GM19372 (cell line): Measurements from ENCODE around the gene CAMK2B.

Experiments
- ATAC-seq: cut with Tn5 transposase; IDR thresholded peaks from one replicate; pipeline ENCODE4 v1.9.1; 2021; ENCODE audit warnings: mild to moderate bottlenecking, low read depth, moderate library complexity; ENCODE audit not compliant: unreplicated experiment

CAMK2B gene

GRCh38 chr7:44331682-44332081, 6.3 kb upstream of the CAMK2B start:
- no peak for ATAC-seq

- ATAC-seq = no peak
Measured at GRCh38 chr7:44330331-44330730, 4.9 kb upstream of the CAMK2B start.

GRCh38 chr7:44329888-44330287, 4.5 kb upstream of the CAMK2B start:
- no peak for ATAC-seq

DNA sequence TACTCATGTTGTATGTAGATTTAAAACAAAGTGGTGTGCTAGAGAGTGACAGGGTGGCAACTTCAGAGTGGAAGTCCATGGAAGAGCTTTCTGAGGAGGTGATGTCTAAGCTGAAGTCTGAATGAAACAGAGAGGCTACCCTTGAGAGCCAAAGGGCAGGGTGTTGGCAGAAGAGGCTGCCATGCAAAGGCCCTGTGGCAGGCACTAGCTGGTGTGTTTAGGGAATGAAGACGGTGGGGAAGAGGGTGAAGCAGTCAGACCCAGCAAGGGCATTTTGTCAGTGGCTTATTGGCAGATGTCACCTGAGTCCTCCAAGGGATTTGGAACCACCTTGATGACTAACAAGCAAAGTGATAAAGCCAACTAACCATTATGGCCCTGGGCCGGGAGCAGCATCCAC, 3.7 kb upstream of the CAMK2B start:
- ATAC-seq = no peak

DNA sequence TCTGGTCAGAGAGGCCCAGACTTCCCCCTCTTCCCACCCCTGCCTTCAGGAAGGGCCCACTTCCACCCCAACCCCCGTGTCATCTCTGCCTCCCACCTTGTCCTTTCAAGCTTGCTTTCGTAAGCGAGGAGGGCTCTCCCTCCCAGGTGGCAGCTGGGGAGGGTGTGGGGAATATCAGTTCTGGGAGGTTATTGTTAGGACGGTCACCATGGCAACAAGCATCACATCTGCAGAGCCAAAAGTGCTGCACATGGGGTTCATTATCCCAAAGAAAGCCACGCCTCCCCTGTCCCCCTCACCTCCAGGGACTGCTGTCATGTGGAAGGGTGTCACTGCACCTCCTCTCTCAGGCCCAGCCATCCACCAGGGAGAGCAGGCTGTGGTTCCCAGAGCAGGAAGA, 2.6 kb upstream of the CAMK2B start:
- ATAC-seq = no peak

- no peak for ATAC-seq
Measured at GRCh38 chr7:44326261-44327125, 1.1 kb upstream of the CAMK2B start.

- ATAC-seq = no peak
Measured at GRCh38 chr7:44325811-44326241, 432 bp upstream of the CAMK2B start.

DNA sequence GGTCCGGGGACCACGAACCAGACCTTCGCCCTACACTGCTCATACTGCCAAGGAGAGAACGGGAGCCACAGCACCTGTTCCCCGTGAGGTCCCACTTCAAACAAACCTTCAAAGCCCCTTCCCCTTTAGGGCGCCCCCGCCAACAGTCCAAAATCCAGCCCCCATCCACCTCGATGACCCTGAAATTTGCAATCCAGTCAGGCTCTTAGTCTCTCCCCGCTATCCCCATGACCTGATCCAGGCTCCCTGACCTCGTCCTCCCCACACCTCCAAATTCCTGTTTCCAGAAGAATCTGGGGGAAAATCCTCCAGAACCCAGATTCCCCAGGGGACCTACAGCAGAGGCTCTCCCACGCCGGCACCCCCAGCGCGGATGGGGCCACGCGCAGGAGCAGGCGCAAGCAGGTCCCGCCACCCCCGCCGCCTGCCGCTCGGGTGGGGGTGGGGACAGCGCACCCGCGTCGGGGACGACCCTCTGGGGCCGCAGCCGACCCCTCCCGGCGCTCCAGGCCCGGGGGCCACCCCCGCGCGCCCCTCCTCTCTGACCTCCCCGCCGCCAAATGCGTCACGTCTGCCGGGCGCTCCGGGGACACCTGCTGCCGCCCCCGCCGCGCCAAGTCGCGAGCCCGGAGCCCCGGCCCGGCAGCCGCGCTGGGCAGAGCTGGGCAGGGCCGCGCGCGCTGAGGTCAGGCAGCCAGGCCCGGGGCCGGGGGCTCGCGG, 753 bp downstream of the CAMK2B start:
- ATAC-seq = no peak

- ATAC-seq = no peak
Measured at GRCh38 chr7:44324204-44324480, 1.3 kb downstream of the CAMK2B start.

DNA sequence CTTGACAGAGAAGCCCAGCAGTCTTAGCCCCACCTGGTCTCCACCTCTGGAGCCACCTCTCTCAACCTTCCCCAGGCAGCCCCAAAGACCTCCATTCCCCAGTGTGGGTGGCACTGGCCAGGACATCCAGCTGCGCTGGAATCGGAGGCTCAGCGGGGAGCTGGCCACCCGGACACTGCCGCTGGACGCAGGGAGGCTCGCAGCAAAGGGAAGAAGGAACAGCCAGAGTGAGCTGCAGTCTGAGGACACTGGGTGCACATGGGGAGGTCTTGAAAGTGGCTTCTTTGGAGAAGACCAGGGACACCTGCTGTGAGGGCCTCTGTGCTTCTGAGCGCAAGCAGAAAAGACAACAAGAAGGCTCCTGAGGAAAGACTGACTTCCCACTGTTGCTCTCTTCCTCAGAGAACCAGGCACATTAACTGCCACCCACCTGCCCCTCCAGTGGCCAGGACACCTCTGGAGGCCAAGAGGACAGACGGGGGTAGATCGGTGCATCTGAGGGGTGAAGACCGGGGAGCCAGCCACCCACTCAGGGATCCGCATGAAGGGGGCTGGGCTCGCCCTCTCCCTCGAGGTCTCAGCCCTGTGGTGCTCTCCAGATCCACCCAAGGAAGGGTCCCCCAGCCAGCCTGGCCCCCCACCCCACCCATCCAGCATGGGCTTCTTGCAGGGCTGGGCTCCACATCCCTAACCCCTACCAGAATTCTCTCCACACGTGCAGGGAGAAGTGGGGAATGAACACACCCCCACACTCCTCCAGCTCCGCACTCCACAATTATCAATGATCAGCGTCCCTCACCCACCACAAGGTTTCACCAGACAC, 1.8 kb downstream of the CAMK2B start:
- no peak for ATAC-seq

DNA sequence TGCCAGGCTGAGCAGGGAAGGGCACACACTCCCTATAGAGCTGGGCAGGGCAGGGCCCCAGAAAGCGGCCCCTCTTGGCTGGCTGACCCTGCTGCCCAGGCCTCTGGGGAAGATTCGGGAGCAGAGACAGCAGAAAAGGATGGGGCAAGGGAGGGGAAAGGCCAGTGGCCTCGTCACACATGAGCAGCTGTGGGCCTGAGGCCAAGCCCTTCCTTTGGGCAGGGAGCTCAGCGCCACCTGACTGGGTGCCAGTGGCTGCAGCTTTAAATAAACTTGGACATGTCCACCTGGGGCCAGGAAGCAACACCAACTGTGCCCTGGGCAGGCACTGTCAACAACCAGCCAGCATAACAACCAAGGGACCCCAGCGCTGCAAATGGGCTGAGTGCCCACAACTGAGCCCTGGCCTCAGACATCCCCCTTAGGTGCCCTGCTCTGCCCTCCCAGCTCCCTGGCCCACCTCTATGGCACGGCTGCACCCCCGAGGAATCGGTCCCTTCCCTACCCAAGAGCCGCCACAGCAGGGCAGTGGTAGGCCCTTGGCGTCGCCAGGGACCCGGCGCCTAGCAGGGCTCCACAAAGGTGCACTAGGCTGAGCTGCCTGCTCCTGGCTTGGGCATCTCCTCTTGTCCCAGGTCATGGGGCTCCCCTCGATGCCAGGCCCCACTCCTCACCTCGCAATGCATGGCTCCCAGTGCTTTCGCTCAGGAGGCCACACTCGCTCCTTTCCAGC, 2.6 kb downstream of the CAMK2B start:
- ATAC-seq = no peak

GRCh38 chr7:44321796-44322195, 3.6 kb downstream of the CAMK2B start:
- ATAC-seq = no peak

- no peak for ATAC-seq
Measured at GRCh38 chr7:44320794-44321371, 4.5 kb downstream of the CAMK2B start.

DNA sequence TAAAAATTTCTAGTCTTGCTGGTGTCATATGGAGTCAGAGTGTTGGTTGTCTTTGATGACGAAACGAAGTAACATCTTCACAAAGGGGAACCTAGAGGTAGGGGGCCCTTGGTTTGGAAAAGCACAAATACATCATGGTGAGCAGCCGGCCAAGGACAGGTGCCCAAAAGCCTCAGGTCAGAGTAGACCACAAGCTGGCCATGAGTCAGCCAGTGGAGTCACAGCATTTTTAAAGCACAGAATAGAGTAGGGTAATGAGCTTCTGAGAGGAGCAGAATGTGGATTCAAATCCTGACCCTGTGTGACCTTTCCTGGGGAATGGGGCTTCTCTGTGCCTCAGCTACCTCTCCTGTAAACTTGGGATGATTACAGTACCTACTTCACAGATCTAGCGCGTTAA, 5.3 kb downstream of the CAMK2B start:
- no peak for ATAC-seq

- no peak for ATAC-seq
Measured at GRCh38 chr7:44318332-44318731, 7.1 kb downstream of the CAMK2B start.

DNA sequence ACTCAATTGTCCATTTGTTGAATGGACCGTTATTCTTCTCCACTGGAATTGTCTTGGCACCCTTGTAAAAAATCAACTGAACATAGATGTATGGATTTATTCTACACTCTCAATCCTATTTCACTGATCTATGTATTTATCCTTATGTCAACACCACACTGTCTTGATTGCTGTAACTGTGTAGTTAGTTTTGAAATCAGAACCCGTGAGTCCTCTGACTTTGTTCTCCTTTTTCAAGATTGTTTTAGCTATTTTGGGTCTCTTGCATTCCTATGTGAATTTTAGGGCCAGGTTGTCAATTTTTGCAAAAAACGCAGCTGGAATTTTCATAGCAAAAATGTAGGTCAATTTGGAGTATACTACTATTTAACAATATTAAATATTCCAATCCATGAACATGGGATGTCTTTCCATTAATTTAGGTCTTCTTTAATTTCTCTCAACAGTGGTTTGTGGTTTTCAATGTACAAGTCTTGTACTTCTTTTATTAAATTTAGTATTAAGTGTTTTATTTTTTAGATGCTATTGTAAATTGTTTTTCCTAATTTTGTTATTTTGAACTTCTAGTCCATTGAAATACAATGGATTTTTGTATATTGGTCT, 10.0 kb downstream of the CAMK2B start:
- no peak for ATAC-seq

DNA sequence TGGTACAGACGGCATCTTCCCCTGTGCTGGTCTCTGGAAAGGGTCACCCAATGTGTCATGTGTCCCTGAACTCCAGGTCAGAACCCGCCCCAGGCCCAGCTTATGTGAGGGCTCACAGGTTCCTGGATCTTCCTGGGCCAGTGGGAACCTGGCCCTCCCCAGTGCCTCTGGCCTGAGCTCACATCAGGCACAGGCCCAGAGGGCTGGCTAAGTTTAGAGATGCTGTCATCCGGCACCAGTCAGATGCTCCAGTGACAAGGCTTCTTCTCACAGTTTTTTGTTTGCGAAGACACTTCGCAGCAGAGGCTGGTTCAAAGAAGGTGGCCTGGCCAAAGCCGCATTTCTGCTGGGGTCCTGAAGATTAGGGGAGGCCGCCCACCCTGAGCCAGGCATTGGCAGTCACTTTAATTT, 11.8 kb downstream of the CAMK2B start:
- no peak for ATAC-seq

GRCh38 chr7:44313016-44313415, 12.4 kb downstream of the CAMK2B start:
- no peak for ATAC-seq

- no peak for ATAC-seq
Measured at GRCh38 chr7:44311561-44312495, 13.6 kb downstream of the CAMK2B start.
